Stimulated activated CD4-positive, alpha-beta T cell treated with anti-CD3 and anti-CD28 coated beads, Interleukin-15, amount 100 ng/mL, for 1 hour (primary cell): ENCODE data around the gene CYP27A1.

Source experiments
- DNase-seq, 2 donors: peaks; one replicate each; pipeline ENCODE4 v3.0.0-alpha.2; 2020; ENCODE audit warnings: low read depth in 1 of 2, low spot score in 1 of 2

CYP27A1 gene

DNA sequence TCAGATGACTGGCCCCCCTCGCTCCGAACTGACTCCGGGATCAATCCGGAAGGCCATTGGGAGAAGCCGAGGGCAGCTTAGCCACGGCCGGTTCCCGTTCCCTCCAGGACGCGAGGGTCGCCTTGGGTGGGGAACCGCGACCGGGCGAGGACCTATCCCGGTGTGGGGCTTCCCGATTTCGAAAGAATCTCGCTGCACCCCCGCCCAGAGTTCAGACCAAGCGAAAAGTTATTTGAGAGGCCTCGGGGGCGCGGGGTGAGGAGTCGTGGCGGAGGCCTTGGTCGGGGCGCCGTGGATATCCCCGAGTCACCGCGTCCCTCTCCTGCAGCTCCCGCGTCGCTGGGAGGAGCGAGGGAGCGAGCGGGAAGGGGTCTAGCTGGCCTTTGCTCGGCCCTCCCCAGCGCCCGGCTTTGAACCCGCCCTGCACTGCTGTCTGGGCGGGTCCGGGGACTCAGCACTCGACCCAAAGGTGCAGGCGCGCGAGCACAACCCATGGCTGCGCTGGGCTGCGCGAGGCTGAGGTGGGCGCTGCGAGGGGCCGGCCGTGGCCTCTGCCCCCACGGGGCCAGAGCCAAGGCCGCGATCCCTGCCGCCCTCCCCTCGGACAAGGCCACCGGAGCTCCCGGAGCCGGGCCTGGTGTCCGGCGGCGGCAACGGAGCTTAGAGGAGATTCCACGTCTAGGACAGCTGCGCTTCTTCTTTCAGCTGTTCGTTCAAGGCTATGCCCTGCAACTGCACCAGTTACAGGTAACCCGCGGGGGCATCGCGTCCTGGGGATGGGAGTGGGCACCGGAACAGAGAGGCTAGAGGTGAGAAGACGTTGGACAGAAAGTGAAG lies at the start of gene CYP27A1:
Gene CYP27A1, plus strand, starts transcription at position 457 of the 837 bp plus-strand sequence. Its CDS starts 36 bp downstream, at position 493.
- DNase-seq = no peak

- DNase-seq = no peak
These were observed 49.2 kb upstream of the CYP27A1 start for GRCh38 chr2:218732761-218733158.

DNA sequence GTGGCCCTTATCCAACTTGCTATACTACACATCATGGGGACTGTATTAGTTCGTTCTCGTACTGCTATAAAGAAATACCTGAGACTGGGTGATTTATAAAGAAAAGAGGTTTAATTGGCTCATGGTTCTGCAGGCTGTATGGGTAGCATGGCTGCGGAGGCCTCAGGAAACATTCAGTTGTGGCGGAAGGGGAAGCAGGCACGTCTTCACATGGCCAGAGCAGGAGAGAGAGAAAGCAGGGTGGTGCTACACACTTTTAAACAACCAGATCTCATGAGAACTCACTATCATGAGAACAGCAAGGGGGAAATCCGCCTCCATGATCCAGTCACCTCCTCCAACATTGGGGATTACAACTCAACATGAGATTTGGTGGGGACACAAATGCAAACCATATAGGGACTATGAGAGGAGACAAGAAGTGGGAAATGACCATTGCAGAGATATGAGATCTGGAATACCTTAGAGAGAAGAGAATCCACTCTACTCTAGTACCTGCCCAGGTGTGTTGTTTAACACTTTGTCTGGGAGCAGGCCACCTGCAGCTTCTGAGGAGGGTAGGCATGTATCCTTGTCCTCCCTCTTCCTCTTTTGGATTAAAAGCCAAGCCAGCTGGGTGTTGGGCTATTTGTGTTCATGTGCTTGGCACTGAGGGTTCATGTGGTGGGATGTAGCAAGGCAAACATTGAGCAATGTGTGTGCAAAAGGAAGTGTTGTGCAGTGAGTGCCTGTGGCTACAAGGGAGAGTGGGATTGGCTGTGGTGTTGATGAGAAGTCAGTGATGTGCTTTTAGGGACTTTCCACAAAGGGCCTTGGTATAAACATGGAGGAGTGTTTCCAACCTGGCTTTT lies 48.6 kb upstream of the CYP27A1 start:
- no peak for DNase-seq

DNA sequence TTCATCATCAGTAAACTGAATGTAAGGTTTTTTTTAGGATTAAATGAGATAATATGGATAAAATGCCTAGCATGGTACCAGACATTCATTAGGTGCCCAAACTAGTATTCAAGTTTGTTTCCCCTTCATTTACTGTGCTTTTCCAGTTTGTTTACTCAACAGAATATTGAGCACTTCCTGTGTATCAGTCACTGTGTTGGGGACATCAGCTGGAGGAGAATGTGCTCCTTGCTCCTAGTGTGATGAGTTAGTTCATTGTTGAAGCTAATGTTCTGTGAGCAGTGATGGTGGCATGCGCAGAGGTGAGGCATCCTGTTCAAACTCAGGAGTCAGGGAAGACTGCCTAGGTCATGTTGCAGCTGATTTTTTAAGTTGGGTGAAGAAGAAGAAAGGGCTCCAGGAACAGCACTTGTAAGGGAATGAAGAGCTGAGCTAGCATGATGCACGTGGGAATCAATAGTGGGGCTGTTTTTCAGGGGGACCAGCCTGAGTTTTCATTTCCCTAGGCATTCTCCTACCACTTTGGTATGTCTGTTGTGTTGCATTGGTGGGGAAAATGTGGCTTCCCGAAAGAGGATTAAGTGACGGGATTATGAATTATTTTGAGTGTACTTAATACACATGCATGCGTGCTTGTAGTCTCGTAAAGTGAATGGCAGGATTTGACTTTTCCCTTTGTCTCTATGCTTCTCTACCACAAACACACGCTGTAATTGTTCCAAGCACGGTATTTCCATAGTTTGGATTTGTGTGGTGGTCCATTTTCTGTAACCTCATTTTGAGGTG lies 47.6 kb upstream of the CYP27A1 start:
- no peak for DNase-seq

GRCh38 chr2:218736531-218736930 lies 45.4 kb upstream of the CYP27A1 start:
- DNase-seq = no peak

DNA sequence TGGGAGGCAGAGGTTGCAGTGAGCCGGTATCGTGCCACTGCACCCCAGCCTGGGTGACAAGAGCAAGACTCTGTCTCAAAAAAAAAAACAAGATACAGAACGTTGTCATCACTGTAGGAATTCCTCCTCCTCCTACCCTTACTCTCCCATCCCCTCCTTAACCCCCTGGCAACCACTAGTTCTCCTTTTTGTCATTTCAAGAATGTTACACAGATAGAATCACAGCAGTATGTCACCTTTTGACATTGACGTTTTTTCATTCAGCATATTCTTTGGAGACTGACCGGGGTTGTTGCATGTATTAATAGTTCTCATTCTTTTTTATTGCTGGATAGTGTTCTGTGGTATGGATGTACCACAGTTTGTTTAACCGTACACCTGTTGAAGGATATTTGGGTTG lies 38.9 kb upstream of the CYP27A1 start:
- no peak for DNase-seq

- no peak for DNase-seq
These were observed 37.3 kb upstream of the CYP27A1 start for GRCh38 chr2:218744615-218745014.

DNA sequence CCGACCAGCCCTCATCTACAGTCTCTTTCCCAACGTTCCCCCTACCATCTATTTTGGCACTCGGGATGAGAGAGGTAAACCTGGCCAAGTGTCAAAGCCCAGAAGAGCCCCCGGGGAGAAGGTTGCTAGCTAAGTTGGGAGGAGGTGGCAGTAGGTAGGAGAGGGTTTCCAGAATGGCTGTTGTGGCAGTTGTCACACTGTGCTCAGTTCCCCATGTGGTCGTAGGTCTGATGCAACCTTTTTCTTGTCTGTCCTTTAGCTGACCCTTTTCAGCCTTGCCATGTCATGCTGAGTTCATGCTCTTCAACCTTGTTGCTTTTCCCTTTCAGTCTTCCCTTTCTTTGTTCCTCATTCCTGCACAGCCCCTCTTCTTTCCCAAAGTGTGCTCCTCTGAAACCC lies 36.8 kb upstream of the CYP27A1 start:
- DNase-seq = no peak

DNA sequence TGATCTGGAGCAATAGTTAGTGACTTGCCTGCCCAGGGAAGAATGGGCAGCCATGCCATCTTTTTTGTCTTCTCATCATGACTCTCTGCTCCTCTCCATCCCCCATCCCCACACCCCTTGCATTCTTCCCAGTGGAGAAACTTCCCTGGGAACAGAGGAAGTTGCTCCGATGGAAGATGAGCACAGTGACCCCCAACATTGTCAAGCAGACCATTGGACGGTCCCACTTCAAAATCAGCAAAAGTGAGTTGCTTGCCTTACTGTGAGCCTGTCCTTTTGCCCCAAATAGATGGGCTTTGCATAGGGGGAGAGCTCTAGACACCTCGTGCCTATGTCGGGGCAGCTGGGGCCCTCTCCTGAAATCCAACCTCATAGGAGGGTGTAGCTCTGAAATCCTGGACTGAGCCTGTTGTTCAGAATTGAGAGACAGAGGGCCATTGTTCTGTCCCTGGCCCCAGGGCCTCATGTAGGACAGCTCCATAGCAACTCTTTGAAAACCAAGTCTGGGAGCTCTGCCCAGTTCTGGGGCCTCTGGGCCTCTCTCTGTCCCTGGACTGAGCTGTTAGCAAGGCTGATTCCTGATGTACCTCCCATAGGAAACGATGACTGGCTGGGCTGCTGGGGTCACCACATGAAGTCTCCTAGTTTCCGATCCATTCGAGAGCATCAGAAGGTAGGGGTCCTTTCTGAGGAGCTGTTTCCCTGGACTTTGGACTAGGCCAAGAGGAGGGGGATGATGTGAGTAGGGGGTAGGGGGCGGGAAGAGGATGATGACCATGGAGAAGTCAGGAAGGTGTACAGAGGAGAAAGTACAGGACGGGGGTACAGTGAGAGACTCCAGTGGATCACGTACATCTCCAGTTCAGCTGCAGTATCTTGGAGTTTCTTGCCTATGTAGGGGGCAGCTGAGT lies 36.1 kb upstream of the CYP27A1 start:
- no peak for DNase-seq

DNA sequence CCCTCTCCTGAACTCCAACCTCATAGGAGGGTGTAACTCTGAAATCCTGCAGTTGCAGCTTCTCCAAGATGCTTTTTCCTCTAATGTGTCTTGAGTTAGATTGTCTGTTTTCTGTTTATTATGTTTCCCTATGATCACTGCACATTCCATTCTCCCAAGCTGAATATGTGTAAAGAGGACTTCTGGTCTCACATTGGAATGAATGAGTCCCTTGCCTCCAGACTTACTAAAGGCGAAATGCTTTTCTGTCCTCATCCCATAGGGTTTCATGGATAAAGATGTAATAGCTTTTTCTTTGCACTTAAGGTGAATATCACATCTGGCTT lies 35.5 kb upstream of the CYP27A1 start:
- no peak for DNase-seq

GRCh38 chr2:218746960-218747359 lies 35.0 kb upstream of the CYP27A1 start:
- DNase-seq = no peak

GRCh38 chr2:218748741-218749441 lies 33.1 kb upstream of the CYP27A1 start:
- no peak for DNase-seq

DNA sequence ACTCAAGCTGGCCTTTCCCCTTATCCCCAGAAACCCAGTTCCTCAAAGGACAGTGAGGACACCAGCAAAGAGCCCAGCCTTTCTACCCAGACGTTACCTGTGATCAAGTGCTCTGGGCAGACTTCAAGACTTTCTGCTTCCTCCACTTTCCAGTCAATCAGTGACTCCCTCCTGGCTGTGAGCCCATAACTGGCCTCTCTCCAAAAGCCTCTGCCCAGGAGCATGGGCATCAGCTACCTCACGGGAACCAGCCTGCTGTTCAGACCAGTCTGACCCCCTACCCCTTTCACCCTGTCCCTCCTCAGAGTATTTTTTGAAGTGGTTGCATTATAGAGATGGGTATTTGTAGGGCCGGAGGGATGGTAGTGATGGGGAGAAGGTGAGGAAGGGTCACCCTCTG lies 27.7 kb upstream of the CYP27A1 start:
- no peak for DNase-seq

DNA sequence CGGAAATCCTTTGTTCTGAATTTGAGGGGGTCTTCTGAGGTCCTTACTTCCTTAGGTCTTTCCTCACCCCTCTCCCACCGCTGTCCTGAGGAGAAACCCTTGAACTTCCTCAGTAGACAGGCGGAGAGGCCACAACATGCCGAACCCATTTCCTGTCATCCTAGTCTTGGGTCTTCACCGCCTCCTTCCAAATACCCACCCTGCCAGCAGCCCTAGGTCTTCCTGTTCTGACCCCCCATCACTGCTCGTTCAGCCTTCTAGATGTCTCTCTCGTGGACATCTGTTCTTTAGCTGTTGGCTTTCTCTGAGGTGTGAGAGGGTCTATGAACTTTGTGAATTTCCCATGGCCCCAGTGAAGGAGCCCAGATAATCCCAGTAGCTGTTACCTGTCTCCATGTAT lies 27.2 kb upstream of the CYP27A1 start:
- DNase-seq = no peak

GRCh38 chr2:218755198-218755566 lies 26.8 kb upstream of the CYP27A1 start:
- DNase-seq = no peak

DNA sequence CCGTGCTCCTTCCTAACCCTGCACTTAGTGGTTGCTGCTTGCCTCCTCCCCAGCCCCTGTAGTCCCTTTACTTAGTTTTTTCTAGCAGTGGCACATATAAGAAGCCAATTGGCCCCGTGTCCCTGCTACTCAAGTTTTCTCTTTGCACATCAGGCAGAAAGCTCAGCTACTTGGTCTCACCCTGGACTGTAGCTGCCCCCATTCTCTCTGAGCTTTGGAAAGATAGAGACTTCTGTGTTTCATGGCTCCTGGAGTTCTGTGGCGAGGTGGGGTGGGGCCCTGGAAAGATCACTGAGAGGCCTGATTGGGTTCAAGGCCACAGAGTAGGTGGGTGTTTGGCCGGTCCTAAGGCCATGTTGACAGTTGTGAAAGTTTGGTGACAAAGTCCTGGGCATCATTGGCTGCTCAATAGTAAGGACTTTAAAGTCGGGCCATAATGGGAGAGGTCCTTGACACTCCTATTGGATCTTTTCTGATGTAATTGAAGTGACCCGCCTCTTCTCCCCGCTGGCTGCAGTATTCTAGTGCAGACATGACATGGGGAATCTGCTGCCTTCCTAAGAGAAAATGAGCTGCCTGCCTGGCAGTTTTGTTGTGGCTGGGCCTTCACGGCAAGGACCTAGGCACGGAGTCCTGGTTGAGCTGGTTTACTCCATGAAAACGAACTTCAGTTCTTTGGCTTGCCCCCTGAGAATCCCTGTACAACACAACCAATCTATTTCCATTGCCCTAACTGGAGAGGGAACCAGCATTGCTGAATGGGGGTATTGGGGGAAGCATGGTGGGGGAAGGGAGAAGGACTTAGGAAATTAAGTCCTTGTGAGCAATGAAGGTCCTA lies 26.2 kb upstream of the CYP27A1 start:
- DNase-seq = no peak

DNA sequence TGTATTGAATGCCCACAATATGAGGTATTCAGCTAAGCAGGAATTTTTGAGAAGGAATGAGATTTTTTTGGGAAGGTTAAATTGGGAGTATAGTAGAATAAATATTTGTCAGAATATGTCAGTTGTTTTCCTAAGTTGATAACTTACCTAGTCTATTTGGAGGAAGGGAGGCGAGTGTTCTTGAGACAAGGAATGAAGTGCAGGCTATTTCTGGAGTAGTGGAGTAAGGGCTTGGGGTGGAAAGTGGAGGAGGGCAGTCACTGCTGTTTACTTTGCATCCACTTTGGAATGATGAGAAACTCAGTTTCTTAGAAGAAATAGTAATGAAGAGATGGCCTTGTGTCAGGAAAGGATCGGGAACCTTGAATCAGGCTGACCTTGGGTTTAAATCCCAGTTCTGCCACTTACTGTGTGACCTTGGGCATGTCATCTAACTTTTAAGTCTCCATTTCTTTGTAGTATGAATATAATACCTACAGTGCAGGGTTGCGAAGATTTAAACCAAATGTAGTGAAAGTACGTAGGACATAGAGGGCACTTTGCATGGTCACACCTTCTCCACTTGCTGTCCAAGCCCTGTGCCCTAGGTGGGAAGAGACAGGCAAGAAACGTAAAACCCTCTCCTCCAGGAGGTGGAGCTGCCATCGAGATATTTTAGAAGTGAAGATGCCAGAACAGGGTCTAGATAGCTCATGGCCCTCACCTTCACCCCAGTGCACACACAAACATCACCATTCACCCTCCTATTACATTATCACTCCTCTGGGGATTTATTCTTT lies 25.2 kb upstream of the CYP27A1 start:
- DNase-seq = no peak

DNA sequence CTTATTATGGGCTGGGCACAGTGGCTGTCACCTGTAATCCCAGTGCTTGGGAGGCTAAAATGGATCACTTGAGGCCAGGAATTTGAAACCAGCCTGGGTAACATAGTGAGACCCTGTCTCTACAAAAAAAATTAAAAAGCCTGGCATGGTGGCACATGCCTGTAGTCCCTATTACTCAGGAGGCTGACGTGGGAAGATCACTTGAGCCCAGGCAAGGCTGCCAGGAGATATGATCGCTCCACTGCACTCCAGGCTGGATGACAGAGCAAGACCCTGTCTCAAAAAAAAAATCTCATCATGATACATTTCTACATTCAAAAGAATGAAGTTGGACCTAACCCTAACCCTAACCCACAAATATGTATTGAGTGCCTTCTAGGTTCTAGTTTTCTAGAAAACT lies 20.2 kb upstream of the CYP27A1 start:
- no peak for DNase-seq
